GM21515 (cell line): ENCODE results near the gene CHID1.
A peak's percentile ranks its signal among the peaks of the same experiment; 100 is the strongest.

Experiments used
- ATAC-seq: cut with Tn5 transposase; IDR thresholded peaks from one replicate; pipeline ENCODE4 v1.9.1; 2021; ENCODE audit not compliant: unreplicated experiment

Gene CHID1

DNA sequence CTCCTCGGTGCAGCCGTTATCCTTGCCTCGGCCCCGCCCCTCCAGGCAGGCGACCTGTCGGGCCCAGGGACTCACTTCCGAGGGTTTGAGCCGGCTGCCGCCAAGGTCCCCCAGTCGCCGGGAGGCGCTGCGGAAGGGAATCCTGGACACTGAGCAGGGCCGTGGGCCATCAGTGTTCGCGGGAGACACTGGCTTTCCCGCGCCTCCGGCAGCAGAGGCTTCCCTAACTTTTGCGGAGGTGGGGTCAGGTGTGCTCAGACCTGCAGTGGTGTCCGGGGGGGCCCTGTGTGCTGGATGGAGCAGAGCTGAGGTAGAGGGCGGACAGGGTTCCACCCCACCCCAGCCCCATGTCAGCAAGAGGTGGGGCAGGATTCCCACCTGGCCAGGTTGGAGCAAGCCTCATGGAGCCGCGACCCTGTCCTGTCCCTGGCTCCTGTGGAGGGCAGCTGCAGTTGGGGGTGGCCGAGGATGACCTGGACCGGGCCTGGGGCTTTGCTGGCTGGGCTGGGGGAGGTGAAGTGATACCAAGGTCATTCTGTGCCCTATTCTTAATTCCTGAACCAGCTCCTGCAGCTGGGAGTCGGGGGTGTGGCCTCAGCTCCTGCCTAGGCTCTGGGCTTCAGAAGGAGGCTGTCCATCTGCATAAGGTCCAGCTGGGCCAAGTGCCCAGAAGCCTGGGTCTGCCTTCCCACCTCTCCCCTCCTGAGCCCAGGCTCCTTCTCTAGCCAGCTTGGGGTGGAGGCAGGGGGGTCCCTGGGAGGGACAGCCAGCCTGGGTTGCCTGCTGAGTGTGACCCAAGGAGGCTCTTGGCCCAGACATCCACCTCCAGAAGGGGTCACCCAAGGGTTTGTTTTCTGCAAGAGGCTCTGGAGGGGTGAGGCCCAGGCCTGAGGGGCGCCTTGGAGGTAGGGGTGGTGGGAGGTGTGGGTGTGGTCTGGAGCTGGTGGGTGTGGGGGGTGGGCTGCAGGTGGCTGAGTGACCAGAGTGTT lies 59.5 kb downstream of the CHID1 start:
- no peak for ATAC-seq

- ATAC-seq, result no peak
These were observed 60.4 kb downstream of the CHID1 start for GRCh38 chr11:849951-850774.

DNA sequence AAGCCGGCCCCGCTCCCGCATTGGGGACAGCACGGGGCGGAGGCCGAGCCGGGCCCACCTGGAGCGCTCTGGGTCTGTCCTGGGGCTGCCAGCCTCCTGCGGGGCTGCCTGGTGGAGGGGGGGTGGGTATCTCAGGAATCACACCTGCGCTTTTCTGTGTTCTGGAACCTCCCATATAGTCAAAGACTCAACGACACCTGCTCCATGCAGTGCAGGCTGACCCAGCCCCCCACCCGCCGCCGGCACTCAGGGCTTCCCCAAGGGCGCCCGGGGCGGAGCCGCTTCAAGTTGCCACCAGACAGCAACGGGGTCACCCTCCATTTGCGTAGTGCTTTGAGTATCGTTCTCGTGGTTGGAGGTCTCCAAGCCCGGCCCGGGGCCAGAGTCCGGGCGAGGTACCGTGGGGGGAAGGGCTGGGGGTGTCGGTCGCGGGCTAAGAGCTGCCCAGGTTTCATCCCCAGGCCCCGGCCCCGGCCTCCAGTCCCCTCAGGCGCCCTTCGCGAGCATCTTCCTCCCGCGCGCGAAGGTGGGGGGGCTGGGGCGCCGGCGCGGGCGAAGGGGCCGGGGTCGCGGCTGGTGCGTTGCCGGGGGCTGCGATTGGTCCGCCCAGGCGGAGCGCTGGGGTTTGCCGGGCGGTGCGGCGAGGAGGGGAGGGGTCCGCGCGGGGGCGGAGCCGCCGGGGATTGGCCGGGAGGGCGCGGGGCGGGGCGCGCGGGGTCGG lies 61.3 kb downstream of the CHID1 start:
- ATAC-seq, result no peak

DNA sequence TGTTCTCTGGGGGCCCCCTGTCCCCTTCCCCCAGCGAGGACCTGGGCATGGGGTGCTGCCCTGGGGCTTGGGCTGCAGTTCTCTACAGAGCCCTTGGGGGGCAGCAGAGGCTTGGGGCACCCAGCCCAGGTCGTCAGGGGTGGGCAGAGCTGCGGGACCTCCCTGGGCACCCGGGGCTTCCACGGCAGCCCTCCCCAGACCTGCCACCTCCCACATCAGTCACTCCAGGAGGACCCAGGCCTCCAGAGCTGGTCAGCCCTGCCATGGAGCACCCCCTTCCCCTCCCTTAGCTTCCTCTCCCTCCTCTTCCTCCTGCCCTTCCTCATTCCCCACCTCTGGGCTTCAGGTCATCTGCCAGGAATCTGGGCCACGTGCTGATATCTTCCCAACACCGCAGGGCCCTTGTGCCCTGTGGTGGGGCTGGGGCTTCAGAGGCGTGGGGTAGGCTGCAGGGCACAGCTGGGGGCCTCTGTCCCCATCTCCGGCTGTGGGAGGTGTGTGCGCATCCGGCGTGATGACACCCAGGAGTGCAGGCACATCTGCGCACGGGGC lies 62.2 kb downstream of the CHID1 start:
- no peak for ATAC-seq

- no peak for ATAC-seq
These were observed 62.7 kb downstream of the CHID1 start for GRCh38 chr11:847876-848275.

GRCh38 chr11:846496-847098 lies 64.0 kb downstream of the CHID1 start:
- no peak for ATAC-seq

DNA sequence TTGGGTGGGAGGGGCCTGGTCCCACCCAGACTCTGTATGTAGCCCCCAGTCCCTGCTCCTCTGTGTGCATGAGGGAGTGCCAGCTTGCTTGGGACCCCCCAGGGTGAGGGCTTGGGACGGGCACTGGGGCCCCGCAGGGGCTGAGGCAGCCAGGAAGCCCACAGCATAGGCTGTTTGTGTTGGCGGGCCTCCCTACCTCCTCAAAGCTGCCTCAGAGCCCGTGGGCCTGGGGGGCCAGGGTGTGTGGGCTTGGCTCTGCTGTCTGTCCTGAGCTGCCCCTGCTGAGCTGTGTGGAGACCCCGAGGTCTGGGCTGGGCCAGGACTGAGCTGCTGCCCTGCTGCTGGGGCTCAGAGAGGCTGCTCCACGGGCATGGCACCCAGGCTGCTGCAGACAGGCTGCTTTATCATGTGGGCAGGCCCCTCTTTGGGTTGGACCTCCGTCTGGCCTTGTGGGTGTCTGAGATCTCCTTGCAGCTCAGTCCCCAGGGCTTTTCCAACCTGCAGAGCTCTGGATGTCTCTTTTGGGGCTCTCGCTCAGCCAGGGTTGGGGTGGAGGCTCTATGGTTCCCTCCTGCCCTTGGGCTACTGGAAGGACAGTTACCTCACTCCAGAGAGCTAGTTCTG lies 64.6 kb downstream of the CHID1 start:
- no peak for ATAC-seq

DNA sequence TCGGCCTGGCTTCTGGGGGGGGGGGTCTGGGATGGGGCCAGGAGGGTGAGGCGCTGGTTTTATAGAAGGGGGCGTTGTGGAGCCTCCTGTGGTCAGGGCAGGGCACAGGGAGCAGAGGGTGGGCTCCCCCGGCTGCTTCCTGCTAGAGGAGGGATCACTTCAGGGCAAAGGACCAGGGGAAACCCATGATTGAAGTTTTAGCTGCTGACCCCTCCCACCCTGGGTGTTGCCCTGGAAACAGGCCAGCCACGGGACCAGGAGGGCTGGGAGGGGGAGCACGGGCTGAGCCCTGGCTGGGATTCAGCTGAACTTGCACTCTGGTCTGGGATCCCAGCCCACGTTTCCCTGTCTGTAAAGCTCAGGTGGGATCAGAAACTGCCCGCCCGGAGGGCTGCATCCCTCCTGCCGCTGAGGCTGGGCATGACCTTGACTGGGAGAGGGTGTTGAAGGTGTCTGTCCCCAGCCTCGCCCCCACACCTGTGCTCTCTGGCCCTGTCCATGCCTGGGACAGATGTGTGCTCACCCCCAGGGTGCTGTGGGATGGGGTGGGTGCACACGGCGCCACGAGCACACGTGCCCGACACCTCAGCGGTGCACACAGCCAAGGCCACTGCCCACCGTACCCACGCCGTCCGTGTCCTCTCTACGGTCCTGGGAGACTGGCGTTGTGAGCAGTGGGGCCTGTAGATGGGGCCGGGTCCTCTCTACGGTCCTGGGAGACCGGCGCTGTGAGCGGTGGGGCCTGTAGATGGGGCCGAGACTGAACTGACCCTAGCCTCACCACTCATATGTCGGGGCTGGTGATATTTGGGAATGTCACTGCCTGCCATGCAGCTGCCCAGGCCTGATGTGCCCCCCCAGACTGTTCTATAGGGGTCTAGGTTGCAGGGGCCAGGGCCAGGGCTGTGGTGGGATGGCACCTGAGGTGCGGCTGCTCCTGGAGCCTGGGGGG lies 65.6 kb downstream of the CHID1 start:
- ATAC-seq, result no peak

DNA sequence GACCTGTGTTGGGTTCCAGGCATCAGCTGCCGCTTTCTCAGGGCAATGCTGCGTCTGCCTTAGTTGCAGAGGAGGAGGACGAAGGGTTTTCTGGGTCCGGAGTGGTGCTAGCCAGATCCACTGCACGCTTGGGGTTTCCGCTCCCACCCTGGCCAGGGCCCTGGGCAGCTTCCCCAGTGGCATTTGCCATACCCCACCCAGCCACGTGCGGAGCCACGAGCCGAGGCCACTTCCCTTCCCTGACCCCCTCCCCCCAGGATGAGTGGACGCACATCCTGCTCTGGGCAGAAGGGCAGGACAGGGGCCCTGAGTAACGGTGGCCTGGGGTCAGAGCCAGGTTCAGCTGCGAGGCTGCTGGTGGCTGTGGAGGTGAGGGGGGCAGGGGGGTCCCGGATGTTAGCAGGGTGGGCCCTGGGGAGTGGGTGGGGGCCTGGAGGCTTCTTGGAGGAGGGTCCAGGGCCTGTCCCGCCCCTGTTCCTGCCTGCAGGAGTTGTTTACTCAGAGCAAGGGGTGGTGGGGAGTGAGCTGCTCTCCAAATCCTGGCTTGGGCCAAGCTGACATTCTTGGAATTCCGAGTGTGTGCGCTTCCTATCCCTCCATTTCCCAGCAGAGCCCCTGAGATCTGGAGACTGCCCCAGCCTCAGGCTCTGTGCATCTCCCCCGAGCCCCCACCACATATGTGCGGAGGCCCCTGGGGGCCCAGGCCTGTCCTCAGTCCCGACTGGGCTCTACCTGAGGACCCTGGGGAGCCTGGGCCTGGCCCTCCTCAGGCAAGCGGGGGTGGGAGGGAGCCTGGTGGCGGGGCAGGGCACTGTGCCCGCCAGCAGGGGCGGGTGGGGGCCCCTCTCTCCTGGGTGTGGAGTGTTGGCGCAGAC lies 66.6 kb downstream of the CHID1 start:
- no peak for ATAC-seq

DNA sequence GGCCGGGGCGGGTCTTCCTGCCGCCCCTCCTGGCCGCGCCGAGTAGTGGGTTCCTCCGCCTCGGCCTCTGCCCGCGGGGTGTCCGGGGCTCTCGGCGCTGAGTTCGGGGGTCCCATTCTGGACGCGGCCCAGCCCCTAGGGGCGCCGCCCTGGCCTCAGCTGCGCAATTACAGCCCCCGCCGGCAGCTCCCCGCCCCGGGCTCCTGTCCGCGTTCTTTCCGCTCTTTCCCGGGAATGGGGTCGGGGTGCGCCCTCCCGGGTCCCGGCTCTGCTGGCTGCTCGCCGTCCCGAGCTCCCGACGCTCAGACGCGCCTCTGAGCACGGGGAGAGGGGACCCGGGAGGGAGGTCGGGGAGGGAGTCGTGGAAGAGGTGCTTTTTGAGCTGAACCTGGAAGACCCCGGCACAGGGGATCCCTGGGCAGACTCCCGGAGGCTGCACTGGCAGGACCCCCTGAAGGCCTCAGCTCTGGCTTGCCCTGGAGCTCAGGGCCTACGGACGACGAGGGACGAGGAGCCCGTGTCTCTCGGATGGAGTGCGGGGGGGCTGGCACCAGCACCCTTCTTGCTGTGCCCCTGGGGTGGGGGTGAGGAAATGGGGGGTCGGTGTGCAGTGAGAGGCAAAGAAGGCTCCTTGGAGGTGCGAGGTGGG lies 67.4 kb downstream of the CHID1 start:
- peak; percentile 9 for ATAC-seq

- peak; percentile 59 for ATAC-seq
These were observed 68.1 kb downstream of the CHID1 start, which contains the start of the genes POLR2L and TSPAN4 for GRCh38 chr11:842370-843002. TSS of gene POLR2L (minus strand) at chr11:842529. CDS start at chr11:842508, 21 bp downstream. TSS of gene TSPAN4 (plus strand) at chr11:842852. CDS start at chr11:850305, 7,453 bp downstream.

GRCh38 chr11:841981-842369 lies 68.6 kb downstream of the CHID1 start:
- ATAC-seq, result peak; percentile 5

DNA sequence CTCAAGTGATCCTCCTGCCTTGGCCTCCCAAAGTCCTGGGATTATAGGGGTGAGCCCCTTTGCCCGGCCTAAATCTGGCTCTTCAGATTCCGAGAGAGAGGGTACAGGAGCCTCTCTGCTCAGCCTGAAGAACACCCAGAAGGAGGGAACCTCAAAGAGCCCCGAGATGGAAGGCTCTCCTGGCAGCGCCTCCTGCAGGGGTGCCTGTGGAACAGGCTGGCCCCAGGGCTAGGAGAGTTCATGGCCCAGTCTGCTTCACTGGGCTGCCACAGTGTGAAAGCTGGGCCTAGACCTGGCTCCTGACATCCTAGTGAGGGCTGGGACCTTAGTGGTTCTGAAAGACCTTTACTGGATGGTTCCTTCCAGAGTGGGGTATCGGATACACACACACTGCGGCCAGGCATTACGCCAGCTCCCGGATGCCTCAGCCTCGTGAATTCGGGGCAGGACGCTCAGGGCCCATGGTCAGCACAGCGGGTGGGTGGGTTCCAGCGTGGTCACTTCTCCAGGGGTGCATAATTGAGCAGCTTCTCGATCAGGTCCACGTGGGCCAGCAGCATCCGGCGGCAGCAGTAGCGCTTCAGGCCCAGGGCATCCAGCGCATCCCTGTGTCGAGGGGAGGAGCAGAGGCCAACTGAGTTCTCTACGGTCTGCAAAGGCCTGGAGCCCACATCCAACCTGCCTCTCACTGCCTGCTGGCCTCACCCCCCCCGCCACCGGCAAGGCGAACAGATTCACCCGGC lies 70.6 kb downstream of the CHID1 start:
- no peak for ATAC-seq

DNA sequence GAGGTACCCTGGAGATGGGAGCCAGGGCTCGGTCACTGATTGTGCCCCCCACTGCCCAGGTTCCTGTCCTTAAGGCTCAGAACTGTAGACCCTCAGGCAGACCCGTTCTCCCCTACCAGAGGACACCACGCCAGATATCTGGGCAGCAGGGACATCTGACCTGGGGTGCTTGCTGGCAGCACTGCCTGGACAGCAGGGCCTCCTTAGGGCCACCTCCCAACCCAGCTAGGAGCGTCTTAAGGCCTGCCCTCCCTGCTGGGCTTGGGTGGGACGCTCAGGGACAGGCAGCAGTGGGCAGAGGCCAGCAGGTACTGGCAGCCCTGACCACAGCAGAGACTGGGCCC lies 71.4 kb downstream of the CHID1 start:
- no peak for ATAC-seq

- no peak for ATAC-seq
These were observed 72.0 kb downstream of the CHID1 start for GRCh38 chr11:838441-839279.

DNA sequence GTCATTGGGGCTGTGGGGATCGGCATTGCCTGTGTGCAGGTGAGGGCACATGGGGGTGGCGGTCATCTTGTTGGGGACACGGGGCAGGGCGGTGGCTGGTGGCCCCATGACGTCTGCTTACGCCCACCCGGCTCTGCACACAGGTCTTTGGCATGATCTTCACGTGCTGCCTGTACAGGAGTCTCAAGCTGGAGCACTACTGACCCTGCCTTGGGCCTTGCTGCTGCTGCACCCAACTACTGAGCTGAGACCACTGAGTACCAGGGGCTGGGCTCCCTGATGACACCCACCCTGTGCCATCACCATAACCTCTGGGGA lies 72.7 kb downstream of the CHID1 start:
- no peak for ATAC-seq
